H4 (cell line): ENCODE data around the gene GIPC3. TPM values are rescaled to one million over a fixed set of nuclear protein-coding genes. Genes with fewer than 3 reads are reported as not detected.
"Not testable (repeated sequence)": the region's sequence is repeated elsewhere in the genome, so short reads cannot be mapped to it uniquely, and the experiment has no call there.

Experiments used
- DNase-seq: peaks from one replicate; pipeline ENCODE4 v3.0.0-alpha.2; 2015; ENCODE audit warnings: low spot score
- total RNA-seq: library from RNA; depleted of rRNA; stranded (reverse); fragments of >200 nt; shearing (Covaris generic); gene quantifications from 2 replicates; pipeline ENCODE4 v1.2.3, GENCODE V29; 2014

The GIPC3 gene
- total RNA-seq, 1 experiment from 2014 or later: not detected

DNA sequence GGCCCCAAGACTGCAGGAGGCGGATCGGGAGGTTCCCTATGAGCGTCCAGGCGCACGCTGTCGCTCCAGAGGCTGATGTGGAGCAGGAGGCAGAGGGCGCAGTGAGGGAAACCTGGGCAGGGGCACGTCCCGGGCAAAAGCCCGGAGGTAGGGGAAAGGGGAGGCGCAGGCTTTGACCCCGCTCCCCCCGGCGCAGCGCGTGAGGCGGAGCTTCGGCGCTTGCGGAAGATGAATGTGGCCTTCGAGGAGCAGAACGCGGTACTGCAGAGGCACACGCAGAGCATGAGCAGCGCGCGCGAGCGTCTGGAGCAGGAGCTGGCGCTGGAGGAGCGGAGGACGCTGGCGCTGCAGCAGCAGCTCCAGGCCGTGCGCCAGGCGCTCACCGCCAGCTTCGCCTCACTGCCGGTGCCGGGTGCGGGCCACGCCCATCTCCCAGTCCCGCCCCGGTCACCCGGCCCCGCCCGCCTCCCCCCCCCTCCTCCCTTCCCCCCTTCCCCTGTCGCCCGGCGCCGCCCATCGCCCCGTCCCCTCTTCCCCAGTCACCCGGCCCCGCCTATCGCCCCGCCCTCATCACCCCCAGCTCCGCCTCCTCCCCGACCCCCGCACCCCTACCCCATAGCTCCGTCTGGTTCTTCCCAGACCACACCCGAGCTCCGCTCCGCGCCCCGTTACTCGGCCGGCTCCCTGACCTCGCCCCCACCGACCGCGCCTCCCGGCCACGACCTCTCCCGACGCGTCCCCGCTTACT lies 8.4 kb upstream of the GIPC3 start:
- no peak for DNase-seq

- DNase-seq: peak; percentile 1
Measured at GRCh38 chr19:3577723-3578344, 7.4 kb upstream of the GIPC3 start.

DNA sequence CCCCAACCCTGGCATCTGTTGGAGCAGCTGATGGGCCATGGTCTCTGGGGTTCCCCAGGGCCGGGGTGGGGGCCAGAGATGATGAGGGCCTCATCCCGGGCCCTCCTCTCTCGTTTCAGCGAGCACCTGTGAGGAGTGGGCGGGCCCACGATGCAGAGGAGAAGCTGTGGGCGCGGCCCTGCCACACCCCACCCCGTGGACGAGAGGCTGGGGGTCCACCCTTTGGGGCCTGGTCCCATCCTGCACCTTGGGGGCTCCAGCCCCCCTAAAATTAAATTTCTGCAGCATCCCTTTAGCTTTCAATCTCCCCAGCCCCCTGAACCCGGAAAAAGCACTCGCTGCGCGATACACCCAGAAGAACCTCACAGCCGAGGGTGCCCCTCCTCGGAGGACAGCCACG lies 6.9 kb upstream of the GIPC3 start:
- no peak for DNase-seq

GRCh38 chr19:3580156-3580934 lies 4.9 kb upstream of the GIPC3 start:
- DNase-seq: peak; percentile 24

GRCh38 chr19:3581792-3582191 lies 3.5 kb upstream of the GIPC3 start:
- DNase-seq: peak; percentile 1

DNA sequence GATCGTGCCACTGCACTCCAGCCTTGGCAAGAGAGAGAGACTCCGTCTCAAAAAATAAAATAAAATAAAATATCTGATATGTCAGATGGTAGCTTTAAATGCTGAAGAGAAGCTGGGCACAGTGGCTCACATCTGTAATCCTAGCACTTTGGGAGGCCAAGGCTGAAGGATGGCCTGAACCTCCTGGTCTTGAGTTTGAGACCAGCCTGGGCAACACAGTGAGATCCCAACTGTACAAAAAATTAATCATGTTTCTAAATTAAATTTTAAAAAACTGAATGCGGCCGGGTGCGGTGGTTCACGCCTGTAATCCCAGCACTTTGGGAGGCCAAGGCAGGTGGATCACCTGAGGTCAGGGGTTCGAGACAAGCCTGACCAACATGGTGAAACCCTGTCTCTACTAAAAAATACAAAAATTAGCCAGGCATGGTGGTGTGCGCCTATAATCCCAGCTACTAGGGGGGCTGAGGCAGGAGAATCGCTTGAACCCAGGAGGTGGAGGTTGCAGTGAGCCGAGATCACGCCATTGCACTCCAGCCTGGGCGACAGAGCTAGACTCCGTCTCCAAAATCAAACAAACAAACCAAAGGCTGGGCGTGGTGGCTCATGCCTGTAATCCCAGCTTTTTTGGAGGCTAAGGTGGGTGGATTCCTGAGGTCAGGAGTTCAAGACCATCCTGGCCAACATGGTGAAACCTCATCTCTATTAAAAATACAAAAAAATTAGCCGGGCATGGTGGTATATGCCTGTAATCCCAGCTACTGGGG lies 1.1 kb upstream of the GIPC3 start:
- not testable (repeated sequence) for DNase-seq

DNA sequence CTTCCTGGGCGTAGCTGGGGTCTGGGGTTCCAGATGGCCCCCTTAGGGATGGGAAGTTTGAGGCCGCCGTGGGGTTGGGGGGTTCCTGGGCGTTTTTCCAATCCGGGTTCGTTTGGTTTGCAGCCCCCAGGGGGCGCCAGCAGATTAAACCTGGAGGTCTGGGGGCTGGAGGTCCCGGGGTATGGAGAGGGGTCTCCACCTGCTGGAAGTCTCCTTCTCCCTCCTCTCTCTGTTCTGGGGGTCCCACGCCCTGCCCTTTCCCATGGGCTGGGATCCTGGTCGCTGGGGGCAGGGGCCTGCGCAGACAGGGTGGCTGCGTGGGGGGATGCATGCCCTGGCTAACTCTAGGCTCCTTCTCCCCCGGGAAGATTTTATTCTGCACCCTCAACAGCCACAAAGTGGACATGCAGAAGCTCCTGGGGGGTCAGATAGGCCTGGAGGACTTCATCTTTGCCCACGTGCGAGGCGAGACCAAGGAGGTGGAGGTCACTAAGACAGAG lies 899 bp downstream of the GIPC3 start:
- DNase-seq: no peak

DNA sequence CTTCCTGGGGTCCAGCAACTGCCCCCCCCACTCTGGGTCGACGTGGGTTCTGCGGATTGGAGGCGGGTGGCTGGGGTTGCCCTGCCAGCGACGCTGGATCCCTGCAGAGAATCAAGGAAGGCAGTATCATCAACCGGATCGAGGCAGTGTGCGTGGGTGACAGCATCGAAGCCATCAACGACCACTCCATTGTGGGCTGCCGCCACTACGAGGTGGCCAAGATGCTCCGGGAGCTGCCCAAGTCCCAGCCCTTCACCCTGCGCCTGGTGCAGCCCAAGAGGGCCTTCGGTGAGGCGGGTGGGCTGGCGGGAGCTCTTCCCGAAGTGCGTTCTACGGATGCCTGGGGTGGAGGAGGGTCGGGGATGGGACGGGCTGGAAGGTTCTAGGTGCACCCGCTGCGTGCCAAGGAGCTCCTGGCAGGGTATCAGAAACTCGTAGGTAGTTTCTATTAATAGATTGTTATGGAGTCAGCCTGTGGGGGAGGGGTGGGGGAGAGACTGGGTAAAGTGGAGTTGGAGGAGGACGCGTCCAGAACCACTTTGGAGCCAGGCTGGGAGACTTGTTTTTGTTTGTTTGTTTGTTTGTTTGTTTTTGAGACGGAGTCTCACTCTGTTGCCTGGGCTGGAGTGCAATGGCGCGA lies 1.5 kb downstream of the GIPC3 start:
- no peak for DNase-seq

DNA sequence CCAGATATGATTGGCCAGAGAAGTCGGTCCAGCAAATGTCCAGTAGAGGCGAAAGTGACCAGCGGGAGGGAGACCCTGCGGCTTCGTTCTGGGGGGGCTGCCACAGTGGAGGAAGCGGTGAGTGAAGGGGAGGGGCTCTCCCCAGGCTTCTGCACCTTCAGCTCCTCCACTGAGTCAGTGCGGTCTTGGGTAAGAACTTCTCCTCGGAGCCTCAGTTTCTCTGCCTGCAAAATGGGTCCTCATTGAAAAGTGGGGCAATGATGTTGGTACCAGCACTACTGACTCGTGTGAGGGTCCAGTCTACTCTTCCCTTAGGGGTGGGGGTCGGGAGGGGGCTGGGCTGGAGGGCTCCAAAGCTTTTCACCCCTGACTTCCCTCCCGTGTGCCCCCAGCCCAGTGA lies 4.2 kb downstream of the GIPC3 start:
- DNase-seq: no peak

- no peak for DNase-seq
Measured at GRCh38 chr19:3589949-3590348, 4.7 kb downstream of the GIPC3 start.

GRCh38 chr19:3590991-3591659 lies 5.8 kb downstream of the GIPC3 start:
- no peak for DNase-seq

DNA sequence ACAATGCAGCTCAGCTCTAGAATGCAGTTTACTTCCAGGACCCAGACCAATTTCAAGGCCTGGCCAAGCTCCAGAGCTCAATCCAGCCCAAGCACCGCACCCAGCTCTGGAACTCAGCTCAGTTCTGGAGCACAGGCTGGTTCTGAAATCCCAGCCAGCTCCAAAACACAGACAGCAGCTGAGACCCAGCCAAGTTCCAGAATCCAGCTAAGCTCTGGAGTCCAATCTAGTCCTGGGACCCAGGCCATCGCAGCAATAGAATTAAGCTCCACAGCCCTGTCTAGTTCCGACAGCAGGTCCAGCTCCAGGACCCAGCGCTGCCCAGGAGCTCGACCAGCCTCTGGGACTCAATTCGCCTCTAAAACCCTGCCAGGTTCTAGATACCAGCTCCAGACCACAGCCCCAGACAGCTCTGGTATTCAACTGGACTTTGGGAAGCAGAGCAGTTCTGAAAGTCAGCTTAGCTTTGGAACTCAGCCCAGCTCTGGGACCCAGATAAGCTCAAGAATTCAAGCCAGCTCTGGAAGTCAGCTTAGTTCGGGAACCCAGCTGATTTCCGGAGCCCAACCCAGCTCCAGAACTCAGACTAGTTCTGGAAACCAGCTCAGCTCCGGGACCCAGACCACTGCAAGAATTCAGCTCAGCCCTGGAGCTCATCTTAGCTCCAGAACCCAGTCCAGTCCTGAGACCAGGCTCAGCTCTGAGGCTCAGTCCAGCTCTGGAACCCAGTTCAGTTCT lies 6.8 kb downstream of the GIPC3 start:
- no peak for DNase-seq

GRCh38 chr19:3593156-3593555 lies 7.9 kb downstream of the GIPC3 start:
- no peak for DNase-seq

DNA sequence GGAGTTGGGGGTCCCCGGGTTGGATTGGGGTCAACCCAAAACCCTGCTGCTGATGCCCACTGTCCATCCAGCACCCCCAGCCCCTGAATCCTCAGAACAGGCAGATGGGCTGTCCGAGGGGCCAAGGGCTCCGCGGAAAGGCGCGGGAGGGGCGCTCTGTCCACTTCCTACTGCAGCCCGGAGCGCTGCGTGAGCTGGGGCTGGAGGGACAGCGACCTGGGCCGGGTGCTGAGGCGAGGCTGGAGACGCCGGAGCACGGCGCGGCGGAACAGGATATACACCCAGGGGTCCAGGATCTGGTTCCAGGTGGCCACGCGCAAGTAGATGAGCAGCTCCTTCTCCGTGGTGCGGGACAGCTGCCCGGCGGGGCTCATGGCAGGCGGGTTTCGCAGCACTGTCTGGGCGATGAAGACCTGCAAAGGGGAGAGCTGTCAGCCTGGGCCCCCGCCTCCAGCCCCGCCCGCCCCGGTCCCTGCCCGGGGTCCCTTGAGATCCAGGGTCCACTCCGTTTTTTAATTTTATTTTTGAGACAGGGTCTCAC lies 10.3 kb downstream of the GIPC3 start:
- no peak for DNase-seq

GRCh38 chr19:3599776-3600187 lies 14.5 kb downstream of the GIPC3 start:
- no peak for DNase-seq

DNA sequence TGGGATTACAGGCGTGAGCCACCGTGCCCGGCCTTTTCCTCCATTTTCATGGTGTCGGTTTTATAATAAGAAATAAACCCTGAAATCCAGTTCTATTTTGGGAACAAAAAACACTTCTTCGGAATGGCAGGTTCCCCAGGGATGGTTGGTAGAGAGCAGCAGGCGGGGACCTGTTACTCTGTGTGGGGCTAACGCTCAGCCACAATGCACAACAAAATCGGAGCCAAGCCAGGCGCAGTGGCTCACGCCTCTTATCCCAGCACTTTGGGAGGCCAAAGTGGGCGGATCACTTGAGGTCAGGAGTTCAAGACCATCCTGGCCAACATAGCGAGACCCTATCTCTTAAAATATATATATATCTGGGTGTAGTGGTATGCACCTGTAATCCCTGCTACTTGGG lies 15.7 kb downstream of the GIPC3 start:
- DNase-seq: no peak

DNA sequence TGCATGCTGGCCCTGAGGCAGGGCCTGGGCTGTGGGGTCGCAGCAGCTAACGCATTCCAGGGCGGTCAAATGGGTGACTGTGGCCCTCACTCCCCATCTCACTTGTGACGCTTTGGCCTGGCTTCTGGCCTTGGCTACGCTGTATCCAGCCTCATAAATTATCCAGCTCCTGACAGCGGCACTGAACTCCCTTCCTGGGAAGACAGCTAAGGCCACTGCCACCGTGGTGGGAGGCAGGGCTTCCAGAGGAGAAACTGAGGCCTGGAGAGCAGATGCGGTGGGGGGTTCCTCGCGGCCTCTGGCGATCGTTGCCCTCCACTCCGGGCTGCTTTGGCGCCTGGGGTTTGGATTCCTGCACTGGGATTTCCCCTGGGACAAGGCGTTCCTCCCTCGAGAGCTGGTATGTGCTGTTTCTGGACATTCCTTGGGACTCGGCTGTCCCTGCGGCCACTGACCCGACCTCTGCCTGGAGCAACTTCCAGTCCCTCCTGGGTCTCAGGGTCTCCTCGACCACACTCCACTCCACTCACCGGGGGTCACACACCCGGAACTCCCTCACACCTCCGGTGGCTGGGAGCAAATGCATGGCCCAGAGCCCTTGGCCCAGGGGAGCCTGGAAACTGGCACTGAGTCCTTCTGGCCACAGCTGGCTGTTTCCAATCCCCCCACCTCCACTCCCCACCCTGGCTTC lies 18.0 kb downstream of the GIPC3 start:
- no peak for DNase-seq

DNA sequence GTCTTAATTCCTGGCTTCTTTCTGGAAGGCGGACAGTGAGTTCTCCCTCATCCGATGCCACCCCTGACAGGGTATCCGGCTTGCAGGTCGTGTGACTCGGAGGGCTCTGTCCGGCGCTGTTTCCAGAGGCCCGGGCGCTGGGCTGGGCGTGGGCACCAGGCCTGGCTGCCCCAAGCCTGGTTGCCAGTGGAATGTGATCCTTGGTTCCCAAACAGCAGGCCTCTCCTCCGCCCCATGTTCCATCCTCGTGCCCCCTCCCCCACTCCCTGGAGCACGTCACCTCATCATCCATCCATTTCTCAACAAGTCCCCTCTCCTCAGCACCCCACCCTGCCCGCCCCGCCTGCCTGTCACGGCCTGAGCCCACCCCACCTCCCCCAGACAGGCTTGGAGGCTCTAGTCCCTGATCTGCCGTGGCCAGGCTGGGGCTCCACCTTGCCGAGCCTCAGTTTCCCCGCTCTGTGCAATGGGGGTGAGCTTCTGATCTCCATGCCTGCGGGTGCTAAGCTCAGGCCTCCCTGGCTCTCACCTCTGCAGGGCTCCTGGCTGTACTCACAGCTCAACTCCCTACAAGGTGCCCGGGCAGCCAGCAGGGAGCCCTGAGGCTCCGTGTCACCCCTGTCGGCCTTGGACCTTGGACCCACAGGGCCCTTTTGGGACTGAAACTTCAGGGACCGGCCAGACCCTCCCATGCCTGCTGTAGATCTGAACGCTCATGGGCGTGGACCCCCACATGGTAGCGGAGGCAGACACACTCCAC lies 19.1 kb downstream of the GIPC3 start:
- DNase-seq: no peak

- DNase-seq: no peak
Measured at GRCh38 chr19:3604987-3605343, 19.7 kb downstream of the GIPC3 start.
